Left ventricle myocardium inferior (tissue), 1 donor: ENCODE data around the gene MOSPD2. TPM values are rescaled to one million over a fixed set of nuclear protein-coding genes. Genes with fewer than 3 reads are reported as not detected.

Experiments used
- DNase-seq: peaks from one replicate; pipeline ENCODE4 v3.0.0-alpha.2; 2020
- H3K27ac ChIP-seq: fragments of 200-600 bp; replicated peaks from 2 replicates; pipeline ENCODE4 v1.8.0; 2021
- H3K27me3 ChIP-seq: fragments of 200-600 bp; 2 replicates; pipeline ENCODE4 v1.8.0; 2021; ENCODE audit warnings: low read depth
- H3K36me3 ChIP-seq: fragments of 200-600 bp; 2 replicates; pipeline ENCODE4 v1.8.0; 2021
- H3K4me1 ChIP-seq: fragments of 200-600 bp; 2 replicates; pipeline ENCODE4 v1.8.0; 2021
- H3K4me3 ChIP-seq: fragments of 200-600 bp; 2 replicates; pipeline ENCODE4 v1.8.0; 2021; ENCODE audit warnings: mild to moderate bottlenecking, moderate library complexity
- H3K9me3 ChIP-seq: fragments of 200-600 bp; replicated peaks from 2 replicates; pipeline ENCODE4 v1.8.0; 2021
- CTCF ChIP-seq: fragments of 200-600 bp; IDR thresholded peaks from 2 replicates; pipeline ENCODE4 v1.8.0; 2021; ENCODE audit warnings: antibody characterized with exemption, mild to moderate bottlenecking, borderline replicate concordance
- intact Hi-C: fragments of 100-400 bp; cut with micrococcal nuclease; formaldehyde crosslinking; loops from one replicate; pipeline ENCODE4 v1.11.0; 2022
- long read RNA-seq: library from polyadenylated mRNA; unstranded; transcript quantifications from one replicate; pipeline ENCODE4 v2.0.0, GENCODE V29; 2021
- total RNA-seq: library from RNA; stranded (reverse); fragmentation: NEBNext Ultra II Directional; extraction: Animal tissue kit (Norgen Biotek cat#: 25700); gene quantifications from one replicate; pipeline ENCODE4 v1.2.1, GENCODE V29; 2021
- donor health status: DM: no; HTN: yes; CAD: no; lungs with severe emphysema.

MOSPD2 gene
- 6.2 TPM for total RNA-seq
- long read RNA-seq, full-length matches to known transcripts = 5 of 5 reads
- long read RNA-seq, partial matches to known transcripts = 0 of 5 reads
- long read RNA-seq, other reads (novel, unspliced or antisense) = 0 of 5 reads

GRCh38 chrX:14872851-14873675 lies at the start of gene MOSPD2, which contains the start of gene FANCB:
Gene MOSPD2, plus strand, starts transcription at chrX:14873421. Its CDS starts 108 bp downstream, at chrX:14873529.
Gene FANCB, minus strand, starts transcription at chrX:14873069. Its CDS starts 7,559 bp downstream, at chrX:14865510.
- H3K9me3 ChIP-seq = no peaks in the 10 kb centered on the region
- H3K4me1 ChIP-seq = peaks cover 10% of the 10 kb centered on the region
- DNase-seq = peak; percentile 94
- H3K36me3 ChIP-seq = no peaks in the 10 kb centered on the region
- H3K27ac ChIP-seq = peak within 1 kb of the TSS; percentile 85
- peak within 1 kb of the TSS; percentile 83 for H3K4me3 ChIP-seq
- intact Hi-C loops = no loop called here
- H3K27me3 ChIP-seq = no peaks in the 10 kb centered on the region
- no peak for TF ChIP-seq CTCF

GRCh38 chrX:14825851-14826250 lies 47.4 kb upstream of the MOSPD2 start:
- H3K4me3 ChIP-seq = no peak overlapping the region
- DNase-seq = no peak
- no peak overlapping the region for H3K27ac ChIP-seq
- no peak for TF ChIP-seq CTCF
- no peaks in the 10 kb centered on the region for H3K36me3 ChIP-seq
- no peaks in the 10 kb centered on the region for H3K27me3 ChIP-seq
- no peaks in the 10 kb centered on the region for H3K9me3 ChIP-seq
- intact Hi-C loops = no loop called here
- no peaks in the 10 kb centered on the region for H3K4me1 ChIP-seq

DNA sequence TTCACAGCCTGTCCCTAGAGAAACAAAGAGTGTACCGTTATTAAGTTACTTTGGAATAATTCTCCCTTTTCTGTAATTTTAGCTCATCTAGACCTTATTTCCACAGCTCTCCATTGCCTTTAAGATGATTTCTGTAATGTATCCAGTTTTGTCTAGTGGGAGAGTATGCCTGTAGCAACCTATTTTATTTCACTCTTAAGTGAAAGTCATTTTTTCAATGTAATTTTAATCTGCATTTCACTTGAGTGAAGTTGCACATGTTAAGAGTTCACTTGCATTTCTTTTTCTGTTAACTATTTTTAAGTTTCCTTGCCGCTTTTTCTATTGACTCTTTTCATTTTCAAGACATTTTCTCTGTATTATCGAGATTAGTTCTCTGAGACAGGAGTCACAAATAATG lies 46.9 kb upstream of the MOSPD2 start:
- no peak for DNase-seq
- H3K27me3 ChIP-seq = no peaks in the 10 kb centered on the region
- no peak overlapping the region for H3K27ac ChIP-seq
- H3K36me3 ChIP-seq = no peaks in the 10 kb centered on the region
- no peaks in the 10 kb centered on the region for H3K9me3 ChIP-seq
- TF ChIP-seq CTCF = no peak
- H3K4me1 ChIP-seq = no peaks in the 10 kb centered on the region
- intact Hi-C loops = no loop called here
- no peak overlapping the region for H3K4me3 ChIP-seq

GRCh38 chrX:14829643-14830042 lies 43.6 kb upstream of the MOSPD2 start:
- H3K9me3 ChIP-seq = no peaks in the 10 kb centered on the region
- H3K4me3 ChIP-seq = no peak overlapping the region
- TF ChIP-seq CTCF = no peak
- H3K27ac ChIP-seq = no peak overlapping the region
- intact Hi-C loops = no loop called here
- H3K36me3 ChIP-seq = no peaks in the 10 kb centered on the region
- no peak for DNase-seq
- H3K4me1 ChIP-seq = no peaks in the 10 kb centered on the region
- H3K27me3 ChIP-seq = no peaks in the 10 kb centered on the region

DNA sequence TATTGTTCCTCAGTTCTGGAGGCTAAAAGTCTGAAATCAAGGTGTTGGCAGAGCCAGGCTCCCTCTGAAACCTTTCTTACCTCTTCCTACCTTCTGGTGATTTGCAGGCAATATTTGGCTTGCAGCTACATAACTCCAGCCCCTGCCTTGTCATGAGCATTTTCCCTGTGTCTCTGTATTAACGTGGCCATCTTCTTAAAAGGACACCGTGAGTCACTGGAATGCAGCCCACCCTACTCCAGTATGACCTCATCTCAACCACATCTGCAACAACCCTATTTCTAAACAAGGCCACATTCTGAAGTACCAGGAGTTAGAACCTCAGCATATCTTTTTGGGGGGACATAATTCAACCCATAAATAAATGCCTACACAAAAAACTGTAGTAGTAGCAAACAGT lies 41.1 kb upstream of the MOSPD2 start:
- Histone ChIP-seq H3K4me3 (no peak overlapping the region), H3K27me3 (no peaks in the 10 kb centered on the region), H3K4me1 (no peaks in the 10 kb centered on the region), H3K27ac (no peak overlapping the region), H3K9me3 (no peaks in the 10 kb centered on the region), H3K36me3 (no peaks in the 10 kb centered on the region)
- intact Hi-C loops = no loop called here
- no peak for TF ChIP-seq CTCF
- no peak for DNase-seq
